Measurements from ENCODE around the gene DNAJB9. TPM values are rescaled to one million over a fixed set of nuclear protein-coding genes. Genes with fewer than 3 reads are reported as not detected.

The DNAJB9 gene
- total and polyA plus RNA-seq, 2 of the 8 experiments (the other 6 are each of a cell fraction or from before 2014, with no cell fraction given): 1.8 to 9.7 TPM

DNA sequence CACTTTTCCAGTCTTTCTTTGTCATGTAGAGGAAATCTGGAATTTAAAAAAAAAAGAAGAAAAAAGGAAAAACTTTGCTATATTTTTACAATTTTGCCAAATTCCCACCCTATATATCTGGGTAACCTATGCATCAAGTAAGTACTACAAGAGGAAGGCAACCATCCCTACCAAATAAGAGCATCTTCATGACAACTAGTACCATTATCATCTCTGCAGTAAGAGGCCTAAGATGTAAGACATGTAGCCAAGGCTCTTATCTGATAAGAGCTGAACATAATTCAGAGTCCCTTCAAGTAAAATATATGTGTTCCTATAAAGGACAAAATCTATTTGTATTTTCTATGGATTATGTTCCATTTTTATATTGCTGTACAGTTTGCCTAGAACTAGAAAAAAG, 3.7 kb upstream of the DNAJB9 start:
- no peak overlapping the region for H3K56ac ChIP-seq (replicated peaks; ENCODE audit: insufficient read length, low read depth, low read length)
- H4K91ac ChIP-seq (replicated peaks; ENCODE audit: insufficient read length, low read length): no peak overlapping the region
- POLR2A ChIA-PET (ENCODE audit: partially characterized antibody): no interaction called here
- TF ChIP-seq JUN (IDR thresholded peaks at IDR 0.05; ENCODE audit: low read depth, low read length) (no peak), JUND (IDR thresholded peaks at IDR 0.05; ENCODE audit: low read length) (no peak), RXRA (IDR thresholded peaks at IDR 0.05; ENCODE audit: insufficient read depth, low read depth, low read length) (no peak), TAF7 (optimal IDR thresholded peaks at IDR 0.05; ENCODE audit: borderline replicate concordance, low read depth, low read length) (no peak), SP1 (IDR thresholded peaks at IDR 0.05; ENCODE audit: low read depth, low read length) (no peak), SRF (IDR thresholded peaks at IDR 0.05; ENCODE audit: low read depth, low read length) (no peak), EGR1 (IDR thresholded peaks at IDR 0.05; ENCODE audit: borderline replicate concordance, low read depth, low read length) (no peak), RAD21 (IDR thresholded peaks at IDR 0.05 in 1 of 2, conservative IDR thresholded peaks at IDR 0.05 in 1 of 2; ENCODE audit: low read depth in 2 of 2, low read length in 2 of 2) (no peak), SP2 (IDR thresholded peaks at IDR 0.05; ENCODE audit: low read length) (no peak), CHD2 (IDR thresholded peaks at IDR 0.05; ENCODE audit: low read length) (no peak), GABPA (IDR thresholded peaks at IDR 0.05; ENCODE audit: borderline replicate concordance, insufficient read depth, low read length) (no peak)
- TF ChIP-seq, protein P1, sequence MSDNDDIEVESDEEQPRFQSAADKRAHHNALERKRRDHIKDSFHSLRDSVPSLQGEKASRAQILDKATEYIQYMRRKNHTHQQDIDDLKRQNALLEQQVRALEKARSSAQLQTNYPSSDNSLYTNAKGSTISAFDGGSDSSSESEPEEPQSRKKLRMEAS (IDR thresholded peaks at IDR 0.05): no peak
- TF ChIP-seq, protein P2, sequence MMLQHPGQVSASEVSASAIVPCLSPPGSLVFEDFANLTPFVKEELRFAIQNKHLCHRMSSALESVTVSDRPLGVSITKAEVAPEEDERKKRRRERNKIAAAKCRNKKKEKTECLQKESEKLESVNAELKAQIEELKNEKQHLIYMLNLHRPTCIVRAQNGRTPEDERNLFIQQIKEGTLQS (IDR thresholded peaks at IDR 0.05; ENCODE audit: insufficient read depth, low read depth, low read length): no peak
- H3K27me3 ChIP-seq (replicated peaks in 1 of 4; ENCODE audit: control insufficient read depth in 3 of 4, extremely low read depth in 1 of 4, insufficient read depth in 3 of 4, low read length in 3 of 4): no peaks in the 10 kb centered on the region
- FAIRE-seq (no peak), DNase-seq (ENCODE audit: low read depth in 1 of 2, low spot score in 2 of 2) (no peak)
- H3K9ac ChIP-seq (replicated peaks in 1 of 4; ENCODE audit: extremely low read depth in 1 of 4, low read depth in 3 of 4, low read length in 3 of 4): no peak overlapping the region
- H2AFZ ChIP-seq (ENCODE audit: low read length): no peak overlapping the region
- peaks cover 4% of the 10 kb centered on the region; the same call in 1 of the 2 replicates for H3K23me2 ChIP-seq (ENCODE audit: low read depth, low read length)
- no peak overlapping the region for H2AK5ac ChIP-seq (ENCODE audit: low read depth, low read length)
- H4K8ac ChIP-seq (ENCODE audit: extremely low read depth, insufficient read depth, low read length): no peak overlapping the region
- peaks cover 0 to 4% (median under 1%) of the 10 kb centered on the region in 4 experiments; a peak in 1 of 7 replicates for H3K4me1 ChIP-seq (replicated peaks in 1 of 4; ENCODE audit: control insufficient read depth in 3 of 4, insufficient read depth in 4 of 4, low read length in 3 of 4)
- H3K27ac ChIP-seq (ENCODE audit: low read depth, low read length): no peak overlapping the region
- no peak overlapping the region for H2BK12ac ChIP-seq (ENCODE audit: low read depth, low read length)
- no peak overlapping the region for H3K4me3 ChIP-seq (ENCODE audit: extremely low read depth in 1 of 4, insufficient read depth in 2 of 4, low read depth in 3 of 4, low read length in 4 of 4)
- no peak overlapping the region for H3K14ac ChIP-seq (ENCODE audit: insufficient read length)
- H3K4me2 ChIP-seq (ENCODE audit: insufficient read depth in 1 of 2, low read depth in 2 of 2, low read length in 2 of 2): no peak overlapping the region
- CTCF ChIA-PET (ENCODE audit: partially characterized antibody): interaction anchor here (0.6 kb wide), 1 partner anchor 549 kb away, joined by 3 read pairs; no protein-coding TSS in a partner anchor
- no peak overlapping the region for H3K18ac ChIP-seq (ENCODE audit: extremely low read depth, low read length)
- no peak overlapping the region for H2BK120ac ChIP-seq (replicated peaks; ENCODE audit: low read depth, low read length)
- H2BK20ac ChIP-seq (ENCODE audit: low read length): no peak overlapping the region
- H2BK5ac ChIP-seq (ENCODE audit: low read depth, low read length): no peak overlapping the region
- H4K5ac ChIP-seq (ENCODE audit: insufficient read length, low read depth, low read length): no peak overlapping the region
- no peak overlapping the region for H3K4ac ChIP-seq (replicated peaks; ENCODE audit: insufficient read length, low read depth, low read length)
- H2BK15ac ChIP-seq (ENCODE audit: low read length): no peak overlapping the region
- H3K79me2 ChIP-seq (ENCODE audit: control insufficient read depth in 1 of 2, insufficient read depth in 2 of 2, low read length in 2 of 2): peaks cover 4 to 44% of the 10 kb centered on the region in 2 experiments; a peak in 3 of 4 replicates
- H3K9me3 ChIP-seq (ENCODE audit: insufficient read depth in 2 of 2, low read depth in 1 of 2, low read length in 1 of 2): no peaks in the 10 kb centered on the region
- peaks cover 0 to 14% (median 3%) of the 10 kb centered on the region in 4 experiments; a peak in 3 of 8 replicates for H3K36me3 ChIP-seq (ENCODE audit: control insufficient read depth in 2 of 4, insufficient read depth in 4 of 4, low read length in 3 of 4)
- no peaks in the 10 kb centered on the region; the same call in 1 of the 2 replicates for H3K79me1 ChIP-seq (ENCODE audit: low read depth, low read length)
- H3K23ac ChIP-seq (ENCODE audit: insufficient read length): no peak overlapping the region
- no peaks in the 10 kb centered on the region for H4K20me1 ChIP-seq (replicated peaks in 1 of 2; ENCODE audit: control insufficient read depth in 1 of 2, insufficient read depth in 2 of 2, low read length in 2 of 2)
